ENCODE measurements around the gene TRERF1. TPM values are rescaled to one million over a fixed set of nuclear protein-coding genes. Genes with fewer than 3 reads are reported as not detected.

Gene TRERF1
- total and polyA plus RNA-seq, 2 experiments from 2014 or later: 11.2 to 20.6 TPM

DNA sequence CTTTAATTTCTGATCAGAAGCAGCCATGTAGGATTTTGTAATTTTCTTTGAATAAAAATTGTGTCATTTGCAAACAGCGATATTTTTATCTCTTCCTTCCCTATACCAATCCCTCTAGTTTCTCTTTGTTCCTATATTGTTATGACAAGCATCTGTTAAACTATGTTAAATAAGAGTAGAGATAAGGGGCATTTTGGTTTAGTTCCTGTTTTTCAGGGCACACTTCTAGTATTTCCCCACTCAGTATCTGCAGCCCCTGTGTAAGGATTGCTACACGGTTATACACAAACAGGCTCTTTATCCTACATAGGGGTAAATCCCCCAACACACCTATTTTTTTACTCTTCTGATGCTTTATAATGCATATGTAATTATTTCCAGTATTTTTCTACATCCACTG lies 42.1 kb downstream of the TRERF1 start (continued):
- TF ChIP-seq, protein P1, sequence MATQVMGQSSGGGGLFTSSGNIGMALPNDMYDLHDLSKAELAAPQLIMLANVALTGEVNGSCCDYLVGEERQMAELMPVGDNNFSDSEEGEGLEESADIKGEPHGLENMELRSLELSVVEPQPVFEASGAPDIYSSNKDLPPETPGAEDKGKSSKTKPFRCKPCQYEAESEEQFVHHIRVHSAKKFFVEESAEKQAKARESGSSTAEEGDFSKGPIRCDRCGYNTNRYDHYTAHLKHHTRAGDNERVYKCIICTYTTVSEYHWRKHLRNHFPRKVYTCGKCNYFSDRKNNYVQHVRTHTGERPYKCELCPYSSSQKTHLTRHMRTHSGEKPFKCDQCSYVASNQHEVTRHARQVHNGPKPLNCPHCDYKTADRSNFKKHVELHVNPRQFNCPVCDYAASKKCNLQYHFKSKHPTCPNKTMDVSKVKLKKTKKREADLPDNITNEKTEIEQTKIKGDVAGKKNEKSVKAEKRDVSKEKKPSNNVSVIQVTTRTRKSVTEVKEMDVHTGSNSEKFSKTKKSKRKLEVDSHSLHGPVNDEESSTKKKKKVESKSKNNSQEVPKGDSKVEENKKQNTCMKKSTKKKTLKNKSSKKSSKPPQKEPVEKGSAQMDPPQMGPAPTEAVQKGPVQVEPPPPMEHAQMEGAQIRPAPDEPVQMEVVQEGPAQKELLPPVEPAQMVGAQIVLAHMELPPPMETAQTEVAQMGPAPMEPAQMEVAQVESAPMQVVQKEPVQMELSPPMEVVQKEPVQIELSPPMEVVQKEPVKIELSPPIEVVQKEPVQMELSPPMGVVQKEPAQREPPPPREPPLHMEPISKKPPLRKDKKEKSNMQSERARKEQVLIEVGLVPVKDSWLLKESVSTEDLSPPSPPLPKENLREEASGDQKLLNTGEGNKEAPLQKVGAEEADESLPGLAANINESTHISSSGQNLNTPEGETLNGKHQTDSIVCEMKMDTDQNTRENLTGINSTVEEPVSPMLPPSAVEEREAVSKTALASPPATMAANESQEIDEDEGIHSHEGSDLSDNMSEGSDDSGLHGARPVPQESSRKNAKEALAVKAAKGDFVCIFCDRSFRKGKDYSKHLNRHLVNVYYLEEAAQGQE (IDR thresholded peaks at IDR 0.05; ENCODE audit: unreplicated experiment): no peak
- TF ChIP-seq, protein P2, sequence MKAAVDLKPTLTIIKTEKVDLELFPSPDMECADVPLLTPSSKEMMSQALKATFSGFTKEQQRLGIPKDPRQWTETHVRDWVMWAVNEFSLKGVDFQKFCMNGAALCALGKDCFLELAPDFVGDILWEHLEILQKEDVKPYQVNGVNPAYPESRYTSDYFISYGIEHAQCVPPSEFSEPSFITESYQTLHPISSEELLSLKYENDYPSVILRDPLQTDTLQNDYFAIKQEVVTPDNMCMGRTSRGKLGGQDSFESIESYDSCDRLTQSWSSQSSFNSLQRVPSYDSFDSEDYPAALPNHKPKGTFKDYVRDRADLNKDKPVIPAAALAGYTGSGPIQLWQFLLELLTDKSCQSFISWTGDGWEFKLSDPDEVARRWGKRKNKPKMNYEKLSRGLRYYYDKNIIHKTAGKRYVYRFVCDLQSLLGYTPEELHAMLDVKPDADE (IDR thresholded peaks at IDR 0.05): no peak
- no peak for TF ChIP-seq POLR2AphosphoS5 (IDR thresholded peaks at IDR 0.05; ENCODE audit: low read depth)
- TF ChIP-seq ZNF331 (CRISPR knock-in tag; IDR thresholded peaks at IDR 0.05; ENCODE audit: low read depth): no peak
- TF ChIP-seq JUNB (IDR thresholded peaks at IDR 0.05; ENCODE audit: unreplicated experiment): no peak
- no peak for TF ChIP-seq EZH2phosphoT487 (IDR thresholded peaks at IDR 0.05; ENCODE audit: unreplicated experiment)

DNA sequence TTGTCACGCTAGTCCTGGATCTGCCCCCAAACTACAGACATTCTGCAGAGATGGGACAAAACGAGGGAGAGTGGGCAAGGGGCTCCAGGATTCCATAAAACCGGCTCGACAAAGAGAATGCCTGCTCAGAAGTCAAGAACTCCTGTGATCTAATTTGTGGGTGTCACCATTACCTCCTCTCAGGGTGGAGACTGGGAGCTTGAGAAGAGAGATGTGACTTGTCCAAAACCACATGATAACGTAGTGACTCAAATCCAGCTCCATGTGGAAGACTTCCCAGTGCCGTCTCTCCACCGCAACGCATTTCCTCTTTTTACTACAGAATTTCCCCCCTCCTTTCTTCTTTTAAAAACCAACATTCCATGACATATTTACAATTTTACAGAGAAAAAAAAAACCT lies 44.3 kb downstream of the TRERF1 start:
- Histone ChIP-seq H3F3A (replicated peaks; ENCODE audit: low read depth) (peaks cover 18% of the 10 kb centered on the region), H3K4me2 (no peak overlapping the region), H2AFZ (no peak overlapping the region), H3K27me3 (ENCODE audit: insufficient read depth) (no peaks in the 10 kb centered on the region), H3K36me3 (ENCODE audit: insufficient read depth) (no peaks in the 10 kb centered on the region), H3K79me2 (replicated peaks; ENCODE audit: insufficient read depth) (peaks cover 82% of the 10 kb centered on the region), H3K4me3 (no peak overlapping the region), H3K9me2 (ENCODE audit: insufficient read depth) (no peaks in the 10 kb centered on the region), H3K4me1 (ENCODE audit: insufficient read depth) (peaks cover 70% of the 10 kb centered on the region), H3K27ac (ENCODE audit: low read depth) (peak overlapping the region; percentile 70; the same call in 1 of the 2 replicates), H4K20me1 (replicated peaks; ENCODE audit: insufficient read depth) (peaks cover 70% of the 10 kb centered on the region)
- Mint-ChIP-seq H3K27ac (no peak overlapping the region), H3K4me3 (no peak overlapping the region; the same call in 2 of the 3 replicates), H3K27me3 (ENCODE audit: insufficient read depth, low read depth, poor library complexity) (peaks cover 6% of the 10 kb centered on the region), H3K36me3 (ENCODE audit: low read depth) (peaks cover 3% of the 10 kb centered on the region; the same call in 2 of the 3 replicates), H3K4me1 (peaks cover 63% of the 10 kb centered on the region), H3K9me3 (no peaks in the 10 kb centered on the region)
- ATAC-seq (no peak), DNase-seq (ENCODE audit: low spot score) (no peak)
- TF ChIP-seq EZH2 (IDR thresholded peaks at IDR 0.05; ENCODE audit: low read depth, unreplicated experiment) (no peak), ZNF114 (CRISPR knock-in tag; IDR thresholded peaks at IDR 0.05) (no peak), EZH2phosphoT487 (IDR thresholded peaks at IDR 0.05; ENCODE audit: unreplicated experiment) (no peak)
- TF ChIP-seq, protein P1 (IDR thresholded peaks at IDR 0.05; ENCODE audit: unreplicated experiment): no peak
- TF ChIP-seq, protein P3, sequence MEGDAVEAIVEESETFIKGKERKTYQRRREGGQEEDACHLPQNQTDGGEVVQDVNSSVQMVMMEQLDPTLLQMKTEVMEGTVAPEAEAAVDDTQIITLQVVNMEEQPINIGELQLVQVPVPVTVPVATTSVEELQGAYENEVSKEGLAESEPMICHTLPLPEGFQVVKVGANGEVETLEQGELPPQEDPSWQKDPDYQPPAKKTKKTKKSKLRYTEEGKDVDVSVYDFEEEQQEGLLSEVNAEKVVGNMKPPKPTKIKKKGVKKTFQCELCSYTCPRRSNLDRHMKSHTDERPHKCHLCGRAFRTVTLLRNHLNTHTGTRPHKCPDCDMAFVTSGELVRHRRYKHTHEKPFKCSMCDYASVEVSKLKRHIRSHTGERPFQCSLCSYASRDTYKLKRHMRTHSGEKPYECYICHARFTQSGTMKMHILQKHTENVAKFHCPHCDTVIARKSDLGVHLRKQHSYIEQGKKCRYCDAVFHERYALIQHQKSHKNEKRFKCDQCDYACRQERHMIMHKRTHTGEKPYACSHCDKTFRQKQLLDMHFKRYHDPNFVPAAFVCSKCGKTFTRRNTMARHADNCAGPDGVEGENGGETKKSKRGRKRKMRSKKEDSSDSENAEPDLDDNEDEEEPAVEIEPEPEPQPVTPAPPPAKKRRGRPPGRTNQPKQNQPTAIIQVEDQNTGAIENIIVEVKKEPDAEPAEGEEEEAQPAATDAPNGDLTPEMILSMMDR (conservative IDR thresholded peaks at IDR 0.05; ENCODE audit: low read depth in 2 of 2): no peak

Measured in GM23338 (cell line).